GM12878 (cell line): Measurements from ENCODE around the gene PREP. TPM values are rescaled to one million over a fixed set of nuclear protein-coding genes. Genes with fewer than 3 reads are reported as not detected.

Experiments used
- ATAC-seq: fragments of 200-7000 bp; cut with Tn5 transposase; 3 replicates; pipeline ENCODE4 v1.9.1; 2020; ENCODE audit warnings: mild to moderate bottlenecking, moderate library complexity
- BruUV-seq: library from RNA; stranded (reverse); fragments of 400-500 nt; replicated peaks from 2 replicates; lab custom pipeline; 2021; lab: Mats Ljungman, UMichigan
- CTCF ChIA-PET: fragments of 300-600 bp; sonication (Branson Sonifier 250); formaldehyde crosslinking; extraction: SDS; loops from one replicate; lab custom pipeline; 2021; ENCODE audit warnings: inconsistent platforms; lab: Yijun Ruan, JAX
- POLR2A ChIA-PET: fragments of 350-600 bp; formaldehyde crosslinking; extraction: SDS; loops from one replicate; lab custom pipeline; 2021; ENCODE audit warnings: inconsistent platforms; lab: Charles Lee
- RAD21 ChIA-PET: fragments of 300-600 bp; sonication (Branson Sonifier 250); formaldehyde crosslinking; loops from one replicate; lab custom pipeline; 2023; ENCODE audit warnings: antibody characterized with exemption; ENCODE audit not compliant: unreplicated experiment; lab: Charles Lee
- SMC1A ChIA-PET: fragments of 300-600 bp; sonication (Branson Sonifier 250); formaldehyde crosslinking; loops from one replicate; lab custom pipeline; 2023; ENCODE audit not compliant: unreplicated experiment, uncharacterized antibody; lab: Charles Lee
- DNase-seq: peaks from one replicate; pipeline ENCODE4 v3.0.0-alpha.2; 2011; ENCODE audit warnings: low read depth, low spot score
- FAIRE-seq: peaks from 3 replicates; lab custom pipeline; 2011; peaks lifted over from hg19 to GRCh38; lab: Jason Lieb, UNC
- H2AFZ ChIP-seq: 2 replicates; pipeline ENCODE4 v1.6.0; 2011; ENCODE audit warnings: low read depth, low read length, control low read depth; ENCODE audit not compliant: control insufficient read depth
- H3K27ac ChIP-seq: 2 replicates; pipeline ENCODE4 v1.5.1; 2011; ENCODE audit warnings: control low read depth; ENCODE audit not compliant: control insufficient read depth, insufficient read depth
- H3K27me3 ChIP-seq, 2 experiments: replicated peaks in 1 of 2; 2 replicates each; pipeline versions ENCODE4 v1.6.0 to v1.6.1; 2011; ENCODE audit warnings: low read length in 1 of 2; ENCODE audit not compliant: control insufficient read depth in 2 of 2, insufficient read depth in 2 of 2
- H3K36me3 ChIP-seq, 2 experiments: 2 replicates each; pipeline ENCODE4 v1.5.1; 2011; ENCODE audit warnings: low read length in 1 of 2; ENCODE audit not compliant: control insufficient read depth in 2 of 2, insufficient read depth in 2 of 2
- H3K4me1 ChIP-seq: 2 replicates; pipeline ENCODE4 v1.6.1; 2011; ENCODE audit warnings: mild to moderate bottlenecking, low read length, moderate library complexity, mixed read lengths; ENCODE audit not compliant: control insufficient read depth, insufficient read depth
- H3K4me2 ChIP-seq: 2 replicates; pipeline ENCODE4 v1.6.0; 2011; ENCODE audit warnings: control low read depth; ENCODE audit not compliant: control insufficient read depth, insufficient read depth
- H3K4me3 ChIP-seq: fragments of 200-600 bp; sonication (generic); 2 replicates; pipeline ENCODE4 v1.5.1; 2016
- H3K79me2 ChIP-seq: 2 replicates; pipeline ENCODE4 v1.6.0; 2011; ENCODE audit warnings: low read length; ENCODE audit not compliant: control insufficient read depth, insufficient read depth
- H3K9ac ChIP-seq: 2 replicates; pipeline ENCODE4 v1.8.0; 2011; ENCODE audit warnings: low read length, control low read depth, mixed read lengths; ENCODE audit not compliant: control insufficient read depth, insufficient read depth
- H3K9me3 ChIP-seq: replicated peaks from 3 replicates; pipeline ENCODE4 v1.5.1; 2011; ENCODE audit warnings: mild to moderate bottlenecking, low read length; ENCODE audit not compliant: control insufficient read depth, insufficient read depth
- H4K20me1 ChIP-seq: 2 replicates; pipeline ENCODE4 v1.6.0; 2011; ENCODE audit not compliant: control insufficient read depth, insufficient read depth
- BCL11A ChIP-seq: IDR thresholded peaks from 2 replicates; pipeline ENCODE4 v1.6.1; 2011; ENCODE audit warnings: low read depth, low read length
- BMI1 ChIP-seq: fragments of 450-650 bp; IDR thresholded peaks from 2 replicates; pipeline ENCODE4 v1.6.1; 2016; ENCODE audit warnings: mild to moderate bottlenecking, moderate library complexity, borderline replicate concordance
- CBFB ChIP-seq: IDR thresholded peaks from 2 replicates; pipeline ENCODE4 v1.6.1; 2016; ENCODE audit warnings: antibody characterized with exemption, low read depth
- CBX5 ChIP-seq: sonication (generic); IDR thresholded peaks from 2 replicates; pipeline ENCODE4 v1.6.1; 2016; ENCODE audit warnings: low read depth, moderate library complexity, mild to moderate bottlenecking, inconsistent platforms
- FOXK2 ChIP-seq: fragments of 450-650 bp; IDR thresholded peaks from 2 replicates; pipeline ENCODE4 v1.6.1; 2017; ENCODE audit warnings: mild to moderate bottlenecking, moderate library complexity
- FOXM1 ChIP-seq: IDR thresholded peaks from 2 replicates; pipeline ENCODE4 v1.6.1; 2012; ENCODE audit warnings: low read depth, mild to moderate bottlenecking, inconsistent platforms, low read length, moderate library complexity
- MYB ChIP-seq: fragments of 150-350 bp; IDR thresholded peaks from 2 replicates; pipeline ENCODE4 v1.6.1; 2014; ENCODE audit warnings: mild to moderate bottlenecking, low read depth, low read length, borderline replicate concordance
- NFXL1 ChIP-seq: fragments of 450-650 bp; IDR thresholded peaks from 2 replicates; pipeline ENCODE4 v1.6.1; 2017; ENCODE audit warnings: antibody characterized with exemption, mild to moderate bottlenecking, borderline replicate concordance
- NR2F1 ChIP-seq: fragments of 450-650 bp; conservative IDR thresholded peaks from 2 replicates; pipeline ENCODE4 v1.6.1; 2017; ENCODE audit warnings: mild to moderate bottlenecking
- POLR2AphosphoS2 ChIP-seq: IDR thresholded peaks from 2 replicates; pipeline ENCODE4 v1.6.1; 2011; ENCODE audit warnings: low read depth, mild to moderate bottlenecking, low read length, improper control_type of control experiment, moderate library complexity
- SIX5 ChIP-seq: IDR thresholded peaks from 2 replicates; pipeline ENCODE4 v1.6.1; 2011; ENCODE audit warnings: mild to moderate bottlenecking, low read depth, low read length, moderate library complexity; ENCODE audit not compliant: severe bottlenecking
- SRF ChIP-seq, 2 experiments: IDR thresholded peaks; 2 replicates each; pipeline ENCODE4 v1.6.1; 2011; ENCODE audit warnings: low read depth in 2 of 2, low read length in 2 of 2, mild to moderate bottlenecking in 1 of 2, moderate library complexity in 1 of 2
- ZBED1 ChIP-seq: IDR thresholded peaks from 2 replicates; pipeline ENCODE4 v1.6.1; 2016; ENCODE audit warnings: borderline replicate concordance
- ZNF217 ChIP-seq: fragments of 450-650 bp; IDR thresholded peaks from 2 replicates; pipeline ENCODE4 v1.6.1; 2017; ENCODE audit warnings: antibody characterized with exemption, mild to moderate bottlenecking
- ZNF274 ChIP-seq: IDR thresholded peaks from one replicate; pipeline ENCODE4 v1.8.0; 2011; ENCODE audit not compliant: insufficient read length, insufficient read depth
- WGBS: methylation state at CpG from one replicate; pipeline ENCODE4 v1.1.6; 2016; ENCODE audit warnings: low lambda C conversion rate; ENCODE audit not compliant: insufficient replicate concordance, insufficient coverage; ENCODE audit errors: missing lambda C conversion rate; 5-methylcytosine and 5-hydroxymethylcytosine counted together
- in situ Hi-C: fragments of 300-500 bp; cut with MboI; formaldehyde crosslinking; loops from 9 replicates; pipeline ENCODE4 v1.14.3; 2018; ENCODE audit warnings: mixed read lengths
- intact Hi-C: fragments of 100-400 bp; cut with micrococcal nuclease; formaldehyde crosslinking; loops from one replicate; pipeline ENCODE4 v1.14.2; 2022; ENCODE audit not compliant: unreplicated experiment
- polyA plus RNA-seq, 11 experiments: library from polyadenylated mRNA; depleted of rRNA in 4 of 11; unstranded in 6 of 11; stranded (reverse) in 5 of 11; fragments of >200 nt; fragmentation: Nextera tagmentation in 4 of 11; fragmentation: Illumina TruSeq in 1 of 11; extraction: Ambion mirVana in 4 of 11; extraction: Trizol in 1 of 11; gene quantifications; 1 replicate in 1 of 11; 2 replicates in 10 of 11; pipeline versions ENCODE4 v1.2.1 to v1.2.3, GENCODE V29; 2011 to 2016; ENCODE audit warnings: inconsistent platforms in 2 of 11, missing spikeins in 2 of 11, low read depth in 1 of 11
- total RNA-seq, 4 experiments: library from RNA; depleted of rRNA in 3 of 4; stranded (reverse); fragments of >200 nt in 3 of 4; fragmentation: Illumina TruSeq in 1 of 4; extraction: Trizol in 1 of 4; gene quantifications; 2 replicates each; pipeline versions ENCODE4 v1.2.1 to v1.2.3, GENCODE V29; 2013 to 2021
- TF ChIP-seq, protein P1 (sequence below): fragments of 150-350 bp; IDR thresholded peaks from 2 replicates; pipeline ENCODE4 v1.6.1; 2016; ENCODE audit warnings: low read depth, low read length
- TF ChIP-seq, protein P2 (sequence below): IDR thresholded peaks from 2 replicates; pipeline ENCODE4 v1.6.1; 2012; ENCODE audit warnings: low read depth, low read length, improper control_type of control experiment
- TF ChIP-seq, protein P3 (sequence below), 3 experiments: IDR thresholded peaks in 2 of 3; conservative IDR thresholded peaks in 1 of 3; 2 replicates each; pipeline ENCODE4 v1.5.1; 2011; ENCODE audit warnings: low read depth in 3 of 3, low read length in 3 of 3, mild to moderate bottlenecking in 3 of 3, control low read depth in 2 of 3, moderate library complexity in 2 of 3, inconsistent platforms in 1 of 3, mixed read lengths in 1 of 3; ENCODE audit not compliant: control insufficient read depth in 2 of 3, insufficient read depth in 1 of 3; ENCODE audit errors: extremely low read depth in 1 of 3

PREP gene
- total and polyA plus RNA-seq, 10 of the 15 experiments (the other 5 are each of a cell fraction or from before 2014, with no cell fraction given) = 6.5 to 33.6 (median 18.1) TPM

DNA sequence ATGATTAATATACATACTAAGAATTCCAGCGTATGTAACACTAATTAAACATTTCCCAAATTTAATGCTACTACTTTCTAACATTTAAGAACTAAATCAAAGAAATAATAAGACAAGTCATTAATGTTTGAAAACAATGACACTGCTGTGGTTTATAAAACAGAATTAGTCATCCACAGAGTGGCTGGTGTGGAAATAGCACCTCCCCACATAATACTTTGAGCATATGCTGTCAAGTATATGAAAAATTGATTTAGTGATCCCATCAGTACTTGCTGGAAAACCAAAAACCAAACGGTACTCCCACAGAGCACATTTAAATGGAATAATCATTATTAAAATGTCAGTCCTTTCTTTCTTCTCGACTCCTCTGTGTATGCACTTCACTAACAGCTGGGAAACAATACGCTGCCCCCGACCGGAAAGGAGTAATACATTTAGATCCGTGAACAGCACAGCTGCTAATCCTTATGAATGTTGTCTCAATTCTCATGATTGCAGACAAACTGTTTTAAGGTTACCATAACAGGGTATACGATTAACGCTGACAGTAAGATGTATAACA lies 78.4 kb downstream of the PREP start:
- no peak overlapping the region for H3K9ac ChIP-seq
- no peak for ATAC-seq
- H3K27me3 ChIP-seq = no peaks in the 10 kb centered on the region
- RAD21 ChIA-PET = no interaction called here
- BruUV-seq = no TSS peak
- no peaks in the 10 kb centered on the region for H3K79me2 ChIP-seq
- no peaks in the 10 kb centered on the region; the same call in 1 of the 2 replicates for H3K4me1 ChIP-seq
- SMC1A ChIA-PET = no interaction called here
- WGBS = 95% methylated on average over 9 of the region's 9 CpGs
- DNase-seq = no peak
- H3K4me2 ChIP-seq = no peak overlapping the region
- H3K36me3 ChIP-seq = peaks cover 3 to 27% of the 10 kb centered on the region in 2 experiments
- H3K27ac ChIP-seq = no peak overlapping the region
- CTCF ChIA-PET = no interaction called here
- POLR2A ChIA-PET = no interaction called here
- no peak overlapping the region for H3K4me3 ChIP-seq
- FAIRE-seq = no peak
- no peak for TF ChIP-seq ZNF217
- TF ChIP-seq, protein P1, sequence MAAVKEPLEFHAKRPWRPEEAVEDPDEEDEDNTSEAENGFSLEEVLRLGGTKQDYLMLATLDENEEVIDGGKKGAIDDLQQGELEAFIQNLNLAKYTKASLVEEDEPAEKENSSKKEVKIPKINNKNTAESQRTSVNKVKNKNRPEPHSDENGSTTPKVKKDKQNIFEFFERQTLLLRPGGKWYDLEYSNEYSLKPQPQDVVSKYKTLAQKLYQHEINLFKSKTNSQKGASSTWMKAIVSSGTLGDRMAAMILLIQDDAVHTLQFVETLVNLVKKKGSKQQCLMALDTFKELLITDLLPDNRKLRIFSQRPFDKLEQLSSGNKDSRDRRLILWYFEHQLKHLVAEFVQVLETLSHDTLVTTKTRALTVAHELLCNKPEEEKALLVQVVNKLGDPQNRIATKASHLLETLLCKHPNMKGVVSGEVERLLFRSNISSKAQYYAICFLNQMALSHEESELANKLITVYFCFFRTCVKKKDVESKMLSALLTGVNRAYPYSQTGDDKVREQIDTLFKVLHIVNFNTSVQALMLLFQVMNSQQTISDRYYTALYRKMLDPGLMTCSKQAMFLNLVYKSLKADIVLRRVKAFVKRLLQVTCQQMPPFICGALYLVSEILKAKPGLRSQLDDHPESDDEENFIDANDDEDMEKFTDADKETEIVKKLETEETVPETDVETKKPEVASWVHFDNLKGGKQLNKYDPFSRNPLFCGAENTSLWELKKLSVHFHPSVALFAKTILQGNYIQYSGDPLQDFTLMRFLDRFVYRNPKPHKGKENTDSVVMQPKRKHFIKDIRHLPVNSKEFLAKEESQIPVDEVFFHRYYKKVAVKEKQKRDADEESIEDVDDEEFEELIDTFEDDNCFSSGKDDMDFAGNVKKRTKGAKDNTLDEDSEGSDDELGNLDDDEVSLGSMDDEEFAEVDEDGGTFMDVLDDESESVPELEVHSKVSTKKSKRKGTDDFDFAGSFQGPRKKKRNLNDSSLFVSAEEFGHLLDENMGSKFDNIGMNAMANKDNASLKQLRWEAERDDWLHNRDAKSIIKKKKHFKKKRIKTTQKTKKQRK = no peak
- no peak for TF ChIP-seq FOXM1
- TF ChIP-seq, protein P2, sequence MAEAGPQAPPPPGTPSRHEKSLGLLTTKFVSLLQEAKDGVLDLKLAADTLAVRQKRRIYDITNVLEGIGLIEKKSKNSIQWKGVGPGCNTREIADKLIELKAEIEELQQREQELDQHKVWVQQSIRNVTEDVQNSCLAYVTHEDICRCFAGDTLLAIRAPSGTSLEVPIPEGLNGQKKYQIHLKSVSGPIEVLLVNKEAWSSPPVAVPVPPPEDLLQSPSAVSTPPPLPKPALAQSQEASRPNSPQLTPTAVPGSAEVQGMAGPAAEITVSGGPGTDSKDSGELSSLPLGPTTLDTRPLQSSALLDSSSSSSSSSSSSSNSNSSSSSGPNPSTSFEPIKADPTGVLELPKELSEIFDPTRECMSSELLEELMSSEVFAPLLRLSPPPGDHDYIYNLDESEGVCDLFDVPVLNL = no peak
- TF ChIP-seq POLR2AphosphoS2 = no peak
- no peak for TF ChIP-seq SRF (IDR thresholded peaks at IDR 0.05; ENCODE audit: low read depth in 2 of 2, low read length in 2 of 2)
- TF ChIP-seq, protein P3, sequence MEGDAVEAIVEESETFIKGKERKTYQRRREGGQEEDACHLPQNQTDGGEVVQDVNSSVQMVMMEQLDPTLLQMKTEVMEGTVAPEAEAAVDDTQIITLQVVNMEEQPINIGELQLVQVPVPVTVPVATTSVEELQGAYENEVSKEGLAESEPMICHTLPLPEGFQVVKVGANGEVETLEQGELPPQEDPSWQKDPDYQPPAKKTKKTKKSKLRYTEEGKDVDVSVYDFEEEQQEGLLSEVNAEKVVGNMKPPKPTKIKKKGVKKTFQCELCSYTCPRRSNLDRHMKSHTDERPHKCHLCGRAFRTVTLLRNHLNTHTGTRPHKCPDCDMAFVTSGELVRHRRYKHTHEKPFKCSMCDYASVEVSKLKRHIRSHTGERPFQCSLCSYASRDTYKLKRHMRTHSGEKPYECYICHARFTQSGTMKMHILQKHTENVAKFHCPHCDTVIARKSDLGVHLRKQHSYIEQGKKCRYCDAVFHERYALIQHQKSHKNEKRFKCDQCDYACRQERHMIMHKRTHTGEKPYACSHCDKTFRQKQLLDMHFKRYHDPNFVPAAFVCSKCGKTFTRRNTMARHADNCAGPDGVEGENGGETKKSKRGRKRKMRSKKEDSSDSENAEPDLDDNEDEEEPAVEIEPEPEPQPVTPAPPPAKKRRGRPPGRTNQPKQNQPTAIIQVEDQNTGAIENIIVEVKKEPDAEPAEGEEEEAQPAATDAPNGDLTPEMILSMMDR (IDR thresholded peaks at IDR 0.05 in 2 of 3, conservative IDR thresholded peaks at IDR 0.05 in 1 of 3; ENCODE audit: control insufficient read depth in 2 of 3, extremely low read depth in 1 of 3, insufficient read depth in 1 of 3, low read depth in 3 of 3, low read length in 3 of 3) = no peak
- no peak for TF ChIP-seq ZBED1
- TF ChIP-seq NFXL1 = no peak
- no peak for TF ChIP-seq MYB
- no peak for TF ChIP-seq BCL11A
- TF ChIP-seq NR2F1 = no peak
- no peak for TF ChIP-seq SIX5
- TF ChIP-seq CBFB = no peak
- no peak for TF ChIP-seq ZNF274
- no peak for TF ChIP-seq FOXK2
- TF ChIP-seq BMI1 = no peak
- TF ChIP-seq CBX5 = no peak
- TF ChIP-seq, all 136 proteins: peak for 0
- intact Hi-C loops (no loop called here), in situ Hi-C loops (no loop called here)
- Histone ChIP-seq H4K20me1 (no peaks in the 10 kb centered on the region), H2AFZ (no peak overlapping the region), H3K9me3 (no peaks in the 10 kb centered on the region)
